ENCODE data around the gene NUDT8.
"Not testable (repeated sequence)": the region's sequence is repeated elsewhere in the genome, so short reads cannot be mapped to it uniquely, and the experiment has no call there.

NUDT8 gene

DNA sequence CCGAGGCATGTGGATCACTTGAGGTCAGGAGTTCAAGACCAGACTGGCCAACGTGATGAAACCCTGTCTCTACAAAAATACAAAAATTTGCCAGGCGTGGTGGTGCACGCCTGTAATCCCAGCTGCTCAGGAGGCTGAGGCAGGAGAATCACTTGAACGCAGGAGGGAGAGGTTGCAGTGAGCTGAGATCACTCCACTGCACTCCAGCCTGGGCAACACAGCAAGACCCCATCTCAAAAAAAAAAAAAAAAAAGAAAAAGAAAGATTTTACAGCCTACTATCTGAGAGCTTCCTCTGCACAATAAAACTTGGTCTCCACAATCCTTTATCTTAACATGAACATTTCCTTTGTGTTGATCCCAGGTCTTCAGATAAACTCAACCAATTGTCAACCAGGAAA lies 31.0 kb upstream of the NUDT8 start:
- not testable (repeated sequence) for DNase-seq (ENCODE audit: low read depth)

DNA sequence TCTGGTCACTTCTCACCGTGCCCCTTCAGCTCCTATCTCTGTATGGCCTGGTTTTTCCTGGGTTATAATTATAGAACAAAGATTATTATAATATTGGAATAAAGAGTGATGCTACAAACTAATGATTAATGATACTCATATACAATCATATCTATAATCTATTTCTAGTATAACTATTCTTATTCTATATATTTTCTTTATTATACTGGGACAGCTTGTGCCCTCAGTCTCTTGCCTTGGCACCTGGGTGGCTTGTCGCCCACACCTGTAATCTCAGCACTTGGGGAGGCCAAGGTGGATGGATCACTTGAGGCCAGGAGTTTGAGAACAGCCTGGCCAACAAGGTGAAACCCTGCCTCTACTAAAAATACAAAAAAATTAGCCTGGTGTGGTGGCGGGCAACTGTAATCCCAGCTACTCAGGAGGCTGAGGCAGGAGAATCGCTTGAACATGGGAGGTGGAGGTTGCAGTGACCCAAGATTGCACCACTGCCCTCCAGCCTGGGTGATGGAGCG lies 30.0 kb upstream of the NUDT8 start:
- DNase-seq (ENCODE audit: low read depth): not testable (repeated sequence)

DNA sequence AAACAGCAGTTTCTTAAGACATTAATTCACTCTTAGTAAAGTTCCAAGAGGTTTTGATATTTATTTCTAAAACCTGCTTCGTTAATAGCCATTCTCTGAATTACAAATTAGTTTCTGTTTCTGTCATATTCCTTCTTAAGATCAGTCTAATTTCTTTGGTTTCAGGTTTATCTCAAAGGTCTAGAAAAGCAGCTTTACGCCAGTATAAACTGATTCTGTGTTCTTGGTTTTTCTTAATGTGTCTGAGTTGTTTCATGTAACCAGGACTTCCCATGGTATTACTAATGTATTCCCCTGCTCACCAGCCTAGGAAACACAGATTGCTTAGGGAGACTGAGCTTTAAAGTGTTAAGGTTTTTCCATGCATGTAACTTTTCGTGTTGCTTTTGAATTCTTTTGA lies 27.6 kb upstream of the NUDT8 start:
- no peak for DNase-seq (ENCODE audit: low read depth)

DNA sequence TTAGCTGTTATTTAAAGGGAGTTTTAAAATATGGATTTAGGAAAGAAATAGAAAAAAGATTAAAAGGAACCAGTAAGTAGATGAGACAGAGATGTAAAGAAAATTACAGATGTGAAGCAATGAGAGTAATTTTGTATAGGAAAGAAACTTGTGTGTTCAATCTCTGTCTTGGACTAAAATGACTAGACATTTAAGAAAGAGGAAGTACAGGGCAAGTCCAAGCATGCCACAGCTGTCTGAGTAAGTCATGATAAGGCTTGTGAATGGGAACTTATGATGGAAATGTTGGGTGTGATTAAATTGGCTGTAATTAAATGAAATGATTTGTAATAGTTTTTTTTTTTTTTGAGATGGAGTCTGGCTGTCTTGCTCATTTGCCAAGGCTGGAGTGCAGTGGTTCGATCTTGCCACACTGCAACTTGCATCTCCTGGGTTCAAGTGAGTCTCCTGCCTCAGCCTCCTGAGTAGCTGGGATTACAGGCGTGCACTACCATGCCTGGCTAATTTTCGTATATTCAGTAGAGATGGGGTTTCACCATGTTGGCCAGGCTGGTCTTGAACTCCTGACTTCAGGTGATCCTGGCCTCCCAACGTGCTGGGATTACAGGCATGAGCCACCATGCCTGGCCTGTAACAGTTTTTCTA lies 26.7 kb upstream of the NUDT8 start:
- DNase-seq (ENCODE audit: low read depth): no peak

DNA sequence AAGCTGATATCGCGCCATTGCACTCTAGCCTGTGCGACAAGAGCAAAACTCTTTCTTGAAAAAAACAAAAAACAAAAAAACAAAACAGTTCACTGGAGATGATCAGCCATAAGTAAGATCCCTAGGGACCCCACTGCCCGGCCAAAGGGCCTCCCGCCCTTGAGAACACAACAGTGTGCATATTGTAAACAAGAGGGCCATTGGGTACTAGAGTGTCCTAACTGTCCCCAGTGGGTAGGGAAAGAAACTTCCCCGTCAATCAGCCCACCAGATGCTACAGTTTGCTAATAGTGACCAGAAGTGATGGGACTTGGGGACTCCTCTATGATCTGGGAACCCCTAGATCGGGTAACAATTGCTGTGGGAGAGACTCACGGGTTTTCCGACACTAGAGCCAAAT lies 24.5 kb upstream of the NUDT8 start:
- no peak for DNase-seq (ENCODE audit: low read depth)

DNA sequence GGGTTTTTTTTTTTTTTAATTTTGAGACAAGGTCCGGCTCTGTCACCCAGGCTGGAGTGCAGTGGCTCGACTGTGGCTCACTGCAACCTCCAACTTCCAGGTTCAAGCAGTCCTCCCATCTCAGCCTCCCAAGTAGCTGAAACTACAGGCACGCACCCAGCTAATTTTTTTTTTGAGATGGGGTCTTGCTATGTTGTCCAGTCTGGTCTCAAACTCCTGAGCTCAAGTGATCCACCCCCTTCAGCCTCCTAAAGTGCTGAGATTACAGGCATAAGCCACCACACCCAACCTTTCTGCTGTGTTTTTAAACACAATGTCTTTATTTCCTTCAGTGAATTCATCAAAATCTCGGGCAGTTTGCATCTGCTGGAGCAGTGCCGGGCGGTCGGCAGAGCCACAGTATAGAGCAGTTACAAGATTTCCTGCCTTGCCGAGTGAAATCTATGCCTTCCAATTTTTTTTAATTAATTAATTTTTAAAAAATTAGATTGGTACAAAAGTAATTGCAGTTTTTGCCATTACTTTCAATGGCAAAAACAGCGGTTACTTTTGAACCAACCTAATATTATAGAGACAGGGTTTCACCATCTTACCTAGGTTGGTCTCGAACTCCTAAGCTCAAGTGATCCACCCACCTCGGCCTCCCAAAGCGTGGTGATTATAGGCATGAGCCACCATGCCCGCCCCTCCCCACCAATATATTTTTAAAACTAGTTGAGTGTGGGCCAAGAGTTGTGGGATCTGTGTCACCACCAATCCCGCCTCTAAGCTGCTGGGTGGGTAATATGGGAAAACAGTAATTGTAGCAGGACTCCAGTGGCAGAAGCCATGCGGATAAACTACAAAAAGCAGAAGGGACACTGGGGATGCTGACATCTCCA lies 23.5 kb upstream of the NUDT8 start:
- no peak for DNase-seq (ENCODE audit: low read depth)

DNA sequence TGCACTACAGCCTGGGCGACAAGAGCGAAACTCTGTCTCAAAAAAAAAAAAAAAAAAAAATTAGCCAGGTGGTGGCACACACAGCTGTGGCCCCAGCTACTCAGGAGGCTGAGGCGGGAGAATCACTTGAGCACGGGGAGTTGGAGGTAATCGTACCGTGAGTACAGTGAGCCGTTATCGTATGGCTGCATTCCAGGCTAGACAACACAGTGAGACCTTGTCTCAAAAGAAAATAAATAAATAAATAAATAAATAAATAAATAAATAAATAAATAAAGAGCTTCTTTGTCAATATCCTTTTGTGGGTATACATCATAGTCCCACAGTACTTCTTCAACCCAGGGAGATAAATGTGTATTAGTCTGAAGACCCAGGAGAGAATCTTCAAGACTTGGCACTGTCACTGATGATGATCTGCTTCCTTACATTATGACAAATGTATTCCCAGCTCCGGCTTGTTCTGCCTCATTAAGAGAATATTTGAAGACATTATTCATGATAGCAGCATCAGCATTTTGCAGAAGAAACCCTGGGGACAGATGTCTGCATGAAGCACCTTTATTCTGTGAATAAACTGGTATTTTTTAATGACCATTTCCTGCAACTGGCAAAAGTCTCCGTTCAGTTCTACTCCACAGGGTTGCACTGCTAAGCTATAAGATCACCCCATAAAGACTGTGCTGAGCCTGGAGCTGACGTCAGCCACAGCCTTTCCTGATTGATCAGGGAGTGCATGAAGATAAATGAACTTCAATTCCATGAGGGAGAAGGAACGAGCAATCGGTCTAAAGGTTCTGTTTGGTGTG lies 22.4 kb upstream of the NUDT8 start:
- no peak for DNase-seq (ENCODE audit: low read depth)

DNA sequence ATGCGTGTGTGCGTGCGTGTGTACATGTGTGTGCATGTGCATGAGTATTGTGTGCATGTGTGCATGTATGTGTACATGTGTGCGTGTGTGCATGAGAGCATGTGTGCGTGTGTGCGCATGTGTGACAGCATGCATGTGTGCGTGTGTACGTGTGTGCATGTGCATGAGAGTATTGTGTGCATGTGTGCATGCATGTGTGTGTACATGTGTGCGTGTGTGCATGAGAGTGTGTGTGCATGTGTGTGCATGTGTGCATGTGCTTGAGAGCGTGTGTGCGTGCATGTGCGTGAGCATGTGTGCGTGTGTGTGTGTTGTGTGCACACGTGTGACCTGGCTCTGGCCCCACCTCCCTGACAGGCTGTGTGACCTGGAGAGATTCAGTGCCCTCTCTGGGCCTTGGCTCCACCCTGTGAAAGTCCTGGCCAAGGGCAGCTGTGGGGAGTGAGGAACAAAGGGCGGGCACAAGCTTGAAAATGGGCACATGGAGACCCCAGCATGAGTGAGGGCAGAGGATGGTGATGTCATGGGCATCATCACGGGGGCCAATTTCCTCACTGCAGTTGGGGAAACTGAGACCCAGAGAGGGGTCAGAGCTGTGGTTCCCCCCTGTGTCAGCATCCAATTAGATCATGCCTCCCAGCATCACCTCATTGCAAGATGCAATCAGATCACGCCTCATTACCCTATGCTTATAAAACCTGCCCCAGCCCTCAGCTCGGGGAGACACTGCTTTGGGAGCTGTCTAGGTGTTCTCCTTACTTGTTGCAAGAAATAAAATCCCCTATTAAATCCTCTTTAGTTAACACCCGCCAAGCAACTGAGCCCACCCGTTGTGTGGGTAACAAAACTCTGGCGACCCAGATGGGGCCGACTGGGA lies 20.1 kb upstream of the NUDT8 start:
- no peak for DNase-seq (ENCODE audit: low read depth)

DNA sequence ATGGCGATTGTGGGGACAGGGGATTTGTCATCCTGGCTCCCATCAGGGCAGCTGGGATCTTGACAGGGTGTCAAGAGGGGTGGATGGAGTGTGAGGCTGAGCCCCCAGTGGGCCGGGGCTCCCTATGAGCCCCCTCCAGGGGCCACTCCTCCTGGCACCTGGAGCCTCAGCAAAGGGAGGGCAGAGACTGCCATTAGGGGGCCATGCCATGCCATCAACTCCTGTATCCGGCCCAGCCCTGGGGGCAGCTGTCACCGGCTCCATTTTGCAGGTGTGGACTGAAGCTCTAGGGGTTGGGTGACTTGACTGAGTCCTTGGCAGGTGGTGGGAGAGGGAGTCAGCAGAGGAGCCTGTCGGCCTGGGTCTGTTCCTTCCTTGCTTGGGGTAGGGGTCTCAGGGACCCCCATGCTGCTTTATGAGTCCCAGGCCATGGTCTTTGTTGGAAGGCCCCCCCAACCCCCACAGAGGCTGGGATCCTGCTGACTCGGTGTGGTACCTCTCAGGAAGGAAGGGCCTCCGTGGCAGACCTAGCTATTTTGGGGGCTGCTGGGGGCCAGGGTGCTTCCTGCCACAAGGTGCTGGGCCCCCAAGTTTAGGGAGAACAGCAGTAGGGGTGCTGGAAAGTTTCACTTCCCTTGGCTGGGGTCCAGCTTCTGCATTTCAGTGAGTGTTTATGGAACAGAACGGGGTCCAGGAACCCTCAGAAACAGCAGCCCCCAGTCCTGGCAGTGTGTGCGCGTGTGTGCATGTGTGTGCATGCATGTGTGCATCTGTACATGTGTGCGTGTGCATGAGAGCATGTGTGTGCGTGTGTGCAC lies 19.3 kb upstream of the NUDT8 start:
- DNase-seq (ENCODE audit: low read depth): no peak

DNA sequence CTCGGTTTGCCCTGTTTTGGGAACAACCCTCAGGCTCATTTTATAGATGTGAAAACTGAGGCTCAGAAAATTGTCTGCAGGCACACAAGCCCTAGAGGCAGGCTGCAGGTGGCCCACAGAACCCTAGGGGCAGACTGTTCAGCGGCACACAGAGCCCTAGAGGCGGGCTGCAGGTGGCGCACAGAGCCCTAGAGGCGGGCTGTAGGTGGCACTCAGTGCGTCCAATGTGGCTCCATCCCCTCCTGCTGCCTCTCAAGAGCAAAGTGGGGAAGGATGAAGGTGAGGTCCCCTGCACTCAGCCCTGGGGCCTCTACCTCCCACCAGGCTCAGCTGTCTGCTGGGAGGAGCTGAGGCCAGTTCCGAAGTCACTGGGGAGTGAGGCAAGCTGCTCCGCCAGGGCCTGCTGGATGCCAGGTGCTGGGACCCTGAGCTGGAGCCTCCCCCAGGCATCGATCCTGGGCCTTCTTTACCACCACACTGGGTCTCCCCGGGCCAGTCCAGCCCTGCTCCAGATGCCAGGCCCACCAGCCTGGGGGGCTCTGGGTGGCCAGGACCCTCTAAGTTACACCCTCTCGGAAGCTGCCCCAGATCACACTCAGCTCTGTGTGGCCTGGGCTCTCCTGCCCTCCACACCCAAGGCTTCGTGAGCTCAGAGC lies 18.5 kb upstream of the NUDT8 start:
- no peak for DNase-seq (ENCODE audit: low read depth)

DNA sequence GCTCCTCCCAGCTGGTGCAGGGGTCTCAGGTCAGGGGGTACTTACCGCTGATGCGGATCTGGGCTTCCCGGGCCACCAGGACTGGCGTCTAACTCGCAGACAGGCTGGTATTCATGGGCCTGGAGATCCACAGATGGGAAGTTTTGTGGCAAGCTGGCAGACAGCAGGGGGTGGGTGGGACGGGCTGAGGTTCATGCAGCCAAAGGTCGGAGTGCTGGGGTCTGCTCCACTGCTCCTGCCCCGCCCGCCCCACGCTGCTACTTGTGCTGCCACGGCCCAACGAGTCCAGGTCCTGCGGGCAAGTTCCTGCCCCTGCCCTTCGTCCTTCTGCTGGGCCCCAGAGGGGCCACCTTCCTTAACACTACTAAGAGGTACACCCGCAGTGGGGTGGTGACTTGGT lies 17.7 kb upstream of the NUDT8 start:
- DNase-seq (ENCODE audit: low read depth): no peak

DNA sequence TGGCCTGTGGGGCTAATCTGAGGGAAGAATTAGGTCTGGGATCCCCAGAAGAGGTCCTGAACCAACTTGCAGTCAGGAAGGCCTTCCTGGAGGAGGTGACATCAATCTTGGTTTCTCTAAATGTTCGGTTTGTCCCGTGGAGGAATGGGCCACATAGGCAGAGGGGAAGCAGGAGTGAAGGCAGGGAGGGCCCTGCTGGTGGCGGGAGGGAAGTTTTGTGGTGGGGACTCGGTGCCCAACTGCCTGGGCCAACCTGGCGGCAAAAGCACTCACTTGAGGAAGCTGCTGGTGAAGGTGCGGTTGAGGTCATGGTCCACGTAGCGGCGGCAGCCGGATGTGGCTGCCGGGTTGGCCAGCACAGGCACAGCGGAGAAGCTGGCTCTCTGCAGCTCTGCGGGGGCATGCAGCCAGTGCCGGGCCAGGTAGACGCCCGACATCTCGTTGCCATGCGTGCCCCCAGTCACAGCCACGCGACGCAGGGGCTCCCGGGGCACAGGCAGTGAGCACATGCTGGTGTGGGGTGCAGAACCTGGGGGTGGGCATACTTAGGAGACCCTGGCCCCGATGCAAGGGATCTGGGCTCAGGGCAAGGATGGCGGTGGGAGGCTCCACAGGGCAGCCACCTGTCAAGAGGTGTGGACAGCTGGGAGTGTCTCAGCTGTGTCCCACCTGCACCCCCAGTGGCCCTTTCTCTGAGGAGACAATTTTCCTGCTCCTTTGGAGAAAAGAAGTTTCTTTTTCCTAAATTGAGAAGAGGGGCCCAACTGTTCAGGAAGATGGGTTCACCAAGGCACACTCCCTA lies 17.0 kb upstream of the NUDT8 start:
- DNase-seq (ENCODE audit: low read depth): no peak

DNA sequence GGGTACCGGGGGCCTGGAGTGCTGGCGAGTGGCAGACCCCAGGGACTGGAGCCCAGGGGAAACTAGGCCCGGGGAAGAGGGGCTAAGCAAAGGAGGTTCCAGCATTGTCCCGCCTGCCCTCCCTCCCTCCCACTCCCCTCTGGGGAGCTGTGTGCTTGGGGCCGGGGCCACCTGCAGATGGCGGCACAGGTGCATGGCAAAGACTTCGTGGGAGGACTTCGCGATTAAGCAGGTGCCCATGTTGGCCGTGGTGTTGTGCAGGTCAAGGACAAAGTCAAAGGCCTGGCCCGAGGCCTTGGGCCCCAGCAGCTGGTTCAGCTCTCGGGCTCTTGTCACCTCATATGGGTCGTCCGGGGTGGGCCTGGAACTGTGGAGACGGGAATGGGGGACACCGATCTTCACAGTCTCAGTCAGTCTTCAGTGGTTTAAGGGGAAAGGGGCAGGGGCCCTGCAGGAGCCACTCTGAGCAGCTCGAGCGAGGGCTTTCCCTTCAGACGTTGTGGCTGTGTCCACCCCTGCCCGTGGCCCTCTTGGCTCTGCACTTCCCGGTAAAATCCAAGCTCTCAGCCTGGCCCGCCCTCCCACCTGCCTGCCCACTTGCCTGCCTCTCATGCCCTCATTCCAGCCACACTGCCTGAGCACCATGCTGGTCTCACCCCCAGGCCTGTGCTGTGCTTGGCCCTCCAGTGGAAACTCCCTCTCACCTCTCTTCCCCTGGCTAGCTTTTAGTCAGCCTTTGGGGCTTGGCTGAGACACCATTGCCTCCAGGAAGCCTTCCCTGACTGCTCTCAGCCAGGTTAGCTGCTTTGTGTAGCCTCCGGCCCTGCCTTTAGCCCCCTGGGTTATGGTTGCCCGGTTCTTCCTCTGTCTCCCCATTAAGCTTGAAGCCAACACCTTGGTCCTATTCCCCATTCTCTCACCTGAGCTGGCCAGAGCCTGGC lies 16.1 kb upstream of the NUDT8 start:
- no peak for DNase-seq (ENCODE audit: low read depth)

DNA sequence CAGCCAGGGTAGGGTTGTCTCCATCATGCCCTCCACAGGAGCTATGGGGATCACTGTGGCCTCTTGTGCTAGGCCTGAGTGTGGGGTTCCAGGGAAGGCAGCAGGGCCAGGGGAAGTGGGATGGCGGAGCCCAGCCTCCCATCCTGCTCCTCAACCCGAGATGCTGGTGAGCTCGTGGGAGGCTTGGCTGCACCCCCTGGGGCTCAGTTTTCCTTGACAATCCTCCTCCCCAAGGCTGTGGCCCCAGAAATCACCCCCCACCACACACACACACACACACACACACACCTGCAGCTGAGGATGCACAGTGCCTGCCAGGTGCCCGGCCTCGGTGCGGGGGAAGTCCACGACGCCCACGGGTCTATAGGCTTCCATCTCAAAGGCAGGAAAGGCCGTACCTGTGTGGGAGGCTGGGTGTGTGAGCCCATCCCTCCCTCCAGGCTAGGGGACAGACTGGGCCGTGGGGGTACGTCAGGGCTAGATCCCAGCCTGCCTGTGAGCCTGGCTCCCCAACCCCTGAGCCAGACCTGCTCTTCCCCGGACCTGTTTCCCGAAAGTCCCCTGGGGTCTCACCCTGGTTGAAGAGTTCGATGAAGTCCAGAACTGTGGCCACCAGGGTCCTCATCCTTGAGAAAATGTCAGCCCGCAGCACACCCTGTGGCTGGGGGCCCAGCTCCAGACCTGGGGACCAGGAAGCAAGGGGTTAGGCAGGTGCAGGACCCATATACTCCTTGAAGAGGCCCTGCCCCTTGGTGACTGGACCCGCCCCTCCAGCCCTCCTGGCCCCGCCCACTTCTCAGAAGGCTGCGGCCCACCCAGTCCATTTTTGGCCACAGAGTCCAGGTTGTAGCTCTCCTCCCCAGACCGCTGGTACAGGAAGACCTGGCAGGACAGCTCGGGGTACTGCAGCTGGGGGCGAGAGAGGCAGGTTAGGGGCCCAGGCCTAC lies 15.0 kb upstream of the NUDT8 start:
- DNase-seq (ENCODE audit: low read depth): no peak

DNA sequence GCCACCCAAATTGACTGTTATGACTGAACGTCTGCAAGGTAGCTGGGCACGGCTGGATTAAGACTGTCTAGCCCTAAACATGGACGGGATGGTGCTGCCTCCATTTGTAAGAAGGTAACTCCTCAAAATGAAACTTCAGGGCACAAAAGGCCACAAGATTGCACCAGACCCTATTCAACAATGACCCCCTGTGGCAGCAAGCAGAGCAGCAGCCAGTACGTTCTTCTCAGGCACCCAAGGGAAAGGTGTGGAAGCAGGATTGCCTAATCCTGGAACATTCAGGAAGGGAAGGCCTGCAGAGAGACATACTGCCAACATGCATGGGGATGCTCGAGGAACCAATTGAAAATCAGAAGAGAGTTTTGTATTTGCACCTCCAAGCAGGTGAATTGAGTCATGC lies 14.3 kb upstream of the NUDT8 start:
- DNase-seq (ENCODE audit: low read depth): no peak

DNA sequence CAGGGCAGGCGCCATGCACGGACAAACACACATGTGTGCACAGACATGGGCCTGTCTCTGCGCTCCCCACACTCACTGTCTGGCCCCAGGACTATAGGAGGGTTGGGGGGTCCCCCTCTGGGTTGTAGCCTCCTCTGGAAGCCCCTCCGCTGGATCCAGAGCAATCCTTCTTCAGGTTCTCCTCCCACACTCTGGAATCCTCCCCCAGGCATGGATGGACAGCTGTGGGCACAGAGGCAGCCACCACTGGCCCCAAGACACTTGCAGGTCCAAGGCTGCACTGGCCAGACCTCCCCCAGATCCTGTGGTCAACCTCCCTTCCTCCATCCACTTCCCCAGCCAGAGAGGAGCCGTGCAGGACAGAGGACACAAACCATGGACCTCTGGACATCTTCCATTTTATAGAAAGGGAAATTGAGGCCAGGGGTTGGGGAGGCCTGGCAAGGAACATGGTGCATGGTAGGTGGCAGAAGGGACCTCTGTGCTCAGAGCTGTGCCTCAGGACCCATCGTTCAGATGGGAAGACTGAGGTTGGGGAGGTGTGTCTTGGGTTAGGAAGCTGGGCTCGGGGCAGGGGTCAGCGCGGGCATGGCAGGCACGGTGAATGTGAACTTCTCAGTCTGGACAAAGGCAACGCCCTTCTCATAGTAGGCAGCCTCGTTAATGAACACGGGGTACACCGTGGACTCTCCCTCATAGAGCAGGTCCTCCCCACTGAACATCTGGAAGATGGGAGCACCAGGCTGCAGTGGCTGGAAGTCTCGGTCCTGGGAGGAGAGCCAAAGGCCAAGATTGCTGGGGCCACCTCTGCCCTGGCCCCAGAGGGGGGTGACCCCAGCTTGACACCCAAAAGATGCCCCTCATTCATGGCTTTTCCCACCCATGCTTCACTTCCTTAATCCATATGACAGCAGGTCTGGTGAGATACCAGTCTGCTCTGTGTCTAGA lies 12.7 kb upstream of the NUDT8 start:
- DNase-seq (ENCODE audit: low read depth): no peak

Measured in HS-27A (cell line).